Heart left ventricle (tissue), 16 donors: Measurements from ENCODE around the gene RXFP2. TPM values are rescaled to one million over a fixed set of nuclear protein-coding genes. Genes with fewer than 3 reads are reported as not detected.

ENCODE experiments used
- ATAC-seq, 4 donors: fragments of 200-7000 bp; cut with Tn5 transposase; one replicate each; pipeline ENCODE4 v1.9.1; 2020 to 2022; ENCODE audit warnings: moderate library complexity in 4 of 4, mild to moderate bottlenecking in 3 of 4, moderate number of reproducible peaks in 1 of 4
- DNase-seq, 5 donors: peaks; one replicate each; pipeline ENCODE4 v3.0.0-alpha.2; 2020
- H3K27ac ChIP-seq, 12 donors: fragments of 200-600 bp; sonication (generic) in 4 of 12; one replicate each; pipeline versions ENCODE4 v1.5.0 to v1.8.0; 2016 to 2022; ENCODE audit warnings: mild to moderate bottlenecking in 2 of 12
- H3K27me3 ChIP-seq, 9 donors: fragments of 200-600 bp; sonication (generic) in 2 of 9; one replicate each; pipeline versions ENCODE4 v1.5.1 to v1.8.0; 2016 to 2022; ENCODE audit warnings: mild to moderate bottlenecking in 3 of 9
- H3K36me3 ChIP-seq, 9 donors: fragments of 200-600 bp; sonication (generic) in 2 of 9; one replicate each; pipeline versions ENCODE4 v1.5.0 to v1.8.0; 2018 to 2022; ENCODE audit warnings: mild to moderate bottlenecking in 2 of 9
- H3K4me1 ChIP-seq, 12 donors: fragments of 200-600 bp; sonication (generic) in 4 of 12; one replicate each; pipeline versions ENCODE4 v1.5.0 to v1.8.0; 2016 to 2022; ENCODE audit warnings: mild to moderate bottlenecking in 3 of 12
- H3K4me3 ChIP-seq, 12 donors: fragments of 200-600 bp; sonication (generic) in 4 of 12; one replicate each; pipeline versions ENCODE4 v1.5.0 to v1.8.0; 2017 to 2022; ENCODE audit warnings: mild to moderate bottlenecking in 9 of 12, moderate library complexity in 4 of 12
- H3K9me3 ChIP-seq, 12 donors: fragments of 200-600 bp; sonication (generic) in 4 of 12; one replicate each; pipeline versions ENCODE4 v1.5.0 to v1.8.0; 2016 to 2022; ENCODE audit warnings: mild to moderate bottlenecking in 1 of 12
- POLR2A ChIP-seq, 2 donors: fragments of 450-650 bp; IDR thresholded peaks; one replicate each; pipeline ENCODE4 v1.6.1; 2017; ENCODE audit warnings: antibody characterized with exemption in 2 of 2, mild to moderate bottlenecking in 2 of 2, moderate library complexity in 2 of 2
- WGBS, 4 donors: extraction: QIAGEN DNeasy Blood & Tissue Kit in 2 of 4; methylation state at CpG; one replicate each; pipeline versions ENCODE4 v1.1.5 to v1.1.7; 2013 to 2018; 5-methylcytosine and 5-hydroxymethylcytosine counted together
- intact Hi-C, 10 donors: fragments of 100-400 bp; cut with DNase I; formaldehyde crosslinking; loops; one replicate each; pipeline versions ENCODE4 v1.11.1 to v1.14.2; 2022
- polyA plus RNA-seq, 2 donors: library from polyadenylated mRNA; stranded (reverse); fragments of 200-250 nt; gene quantifications; one replicate each; pipeline ENCODE4 v1.2.3, GENCODE V29; 2013
- total RNA-seq, 9 donors: library from RNA; depleted of rRNA in 2 of 9; stranded (reverse); fragments of >200 nt in 2 of 9; fragmentation: NEBNext Ultra II Directional in 3 of 9; extraction: Animal tissue kit (Norgen Biotek cat#: 25700) in 3 of 9; gene quantifications; one replicate each; pipeline versions ENCODE4 v1.1.0 to v1.2.4, GENCODE V29; 2016 to 2023
- TF ChIP-seq, protein P1 (sequence below), 12 donors: fragments of 200-600 bp; sonication (generic) in 4 of 12; IDR thresholded peaks; one replicate each; pipeline versions ENCODE4 v1.5.0 to v1.8.0; 2018 to 2022; ENCODE audit warnings: antibody characterized with exemption in 12 of 12, mild to moderate bottlenecking in 5 of 12
- donor health status: ischemic (EF 13 %, LVEDD 7.1; RV severe dilation, severe dysfunction).
- donor health status: healthy with polysubstance abuse.
- donor health status: DM: no; HTN: yes; CAD: no.
- donor health status: DM: no; HTN: no; CAD: no.
- donor health status: ischemic (EF 25% LVEDD 6.9; RV normal size, moderate dysfunction).
- donor health status: ischemic (EF 25% LVEDD 5.7; RV mildly dilated, moderate dysfunction).
- donor health status: healthy.
- donor health status: DM: yes; HTN: yes; CAD: no.
- donor health status: ischemic (EF 35%, LVEDD 5.7; RV mildly dilated, moderate dysfunction).
- donor health status: nonischemic (EF 11% LVEDD 7.7; RV severe dilation, severe dysfunction).
- donor health status: DM: yes; HTN: yes; CAD: no.
- donor health status: PGD.
- donor health status: ischemic (EF 29% LVEDD 5.4; RV normal size, mild dysfunction).
- donor health status: nonischemic (EF 23%, LVEDD 6.1; RV moderate dilation, normal function).

RXFP2 gene
- total and polyA plus RNA-seq, 11 donors, result not detected

DNA sequence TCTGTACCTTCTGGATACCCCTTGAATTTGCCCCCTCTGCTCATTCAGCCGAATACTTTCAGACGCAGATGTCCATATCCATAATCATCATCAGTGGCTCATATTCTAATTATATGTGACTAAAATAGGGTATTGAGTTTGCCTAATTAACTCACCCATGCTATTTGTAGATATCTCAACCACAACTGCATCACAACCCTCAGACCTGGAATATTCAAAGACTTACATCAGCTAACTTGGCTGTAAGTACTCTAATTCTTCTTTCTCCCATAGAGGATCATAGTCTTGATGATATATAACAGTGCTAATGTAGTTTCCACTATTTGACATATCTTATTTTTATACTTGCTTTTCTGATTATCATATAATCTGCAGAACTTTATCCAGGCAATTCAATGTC is 35.8 kb downstream of the RXFP2 start:
- Histone ChIP-seq H3K9me3 (no peaks in the 10 kb centered on the region), H3K36me3 (no peaks in the 10 kb centered on the region), H3K4me1 (peaks cover 0 to 22% (median 1%) of the 10 kb centered on the region in 12 donors), H3K27me3 (no peaks in the 10 kb centered on the region), H3K4me3 (no peak overlapping the region), H3K27ac (peak overlapping the region in 3 of 12 donors; percentile 14 to 34 (median 16))
- no peak for TF ChIP-seq POLR2A (IDR thresholded peaks at IDR 0.05)
- TF ChIP-seq, protein P1, sequence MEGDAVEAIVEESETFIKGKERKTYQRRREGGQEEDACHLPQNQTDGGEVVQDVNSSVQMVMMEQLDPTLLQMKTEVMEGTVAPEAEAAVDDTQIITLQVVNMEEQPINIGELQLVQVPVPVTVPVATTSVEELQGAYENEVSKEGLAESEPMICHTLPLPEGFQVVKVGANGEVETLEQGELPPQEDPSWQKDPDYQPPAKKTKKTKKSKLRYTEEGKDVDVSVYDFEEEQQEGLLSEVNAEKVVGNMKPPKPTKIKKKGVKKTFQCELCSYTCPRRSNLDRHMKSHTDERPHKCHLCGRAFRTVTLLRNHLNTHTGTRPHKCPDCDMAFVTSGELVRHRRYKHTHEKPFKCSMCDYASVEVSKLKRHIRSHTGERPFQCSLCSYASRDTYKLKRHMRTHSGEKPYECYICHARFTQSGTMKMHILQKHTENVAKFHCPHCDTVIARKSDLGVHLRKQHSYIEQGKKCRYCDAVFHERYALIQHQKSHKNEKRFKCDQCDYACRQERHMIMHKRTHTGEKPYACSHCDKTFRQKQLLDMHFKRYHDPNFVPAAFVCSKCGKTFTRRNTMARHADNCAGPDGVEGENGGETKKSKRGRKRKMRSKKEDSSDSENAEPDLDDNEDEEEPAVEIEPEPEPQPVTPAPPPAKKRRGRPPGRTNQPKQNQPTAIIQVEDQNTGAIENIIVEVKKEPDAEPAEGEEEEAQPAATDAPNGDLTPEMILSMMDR (IDR thresholded peaks at IDR 0.05), result no peak
- intact Hi-C loops, result no loop called here
- peak in 1 of 4 donors; percentile 65 for ATAC-seq
- DNase-seq, result no peak
- 95 to 100% (median 96%) methylated on average over 2 of the region's 2 CpGs for WGBS, 4 donors

DNA sequence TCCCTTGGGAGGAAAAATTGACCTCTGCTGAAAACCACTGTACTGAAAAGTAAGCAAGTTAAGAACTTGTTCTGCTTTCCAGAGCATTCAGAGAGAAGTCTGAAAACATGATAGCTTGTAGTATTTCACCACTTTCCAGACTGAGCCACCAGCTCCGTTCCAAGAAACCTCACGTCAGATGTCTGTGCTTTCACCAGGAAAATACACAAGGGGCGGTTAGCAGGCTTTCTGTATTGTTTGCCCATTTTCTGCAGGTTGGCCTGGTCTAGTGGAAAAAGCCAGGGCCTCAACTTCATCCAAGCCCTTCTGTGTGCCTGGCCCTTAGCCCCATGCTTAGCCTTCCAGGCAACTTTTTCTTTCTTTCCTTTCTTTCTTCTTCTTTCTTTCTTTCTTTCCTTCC is 36.4 kb downstream of the RXFP2 start:
- 61 to 76% (median 69%) methylated on average over 3 of the region's 3 CpGs for WGBS, 4 donors
- no peaks in the 10 kb centered on the region for H3K9me3 ChIP-seq
- peak in 4 of 5 donors; percentile 41 to 65 (median 58) for DNase-seq
- peaks cover 0 to 22% (median 1%) of the 10 kb centered on the region in 12 donors for H3K4me1 ChIP-seq
- H3K36me3 ChIP-seq, result no peaks in the 10 kb centered on the region
- TF ChIP-seq, protein P1 (IDR thresholded peaks at IDR 0.05), result no peak
- no peak for TF ChIP-seq POLR2A (IDR thresholded peaks at IDR 0.05)
- peak; percentile 36 to 95 (median 91) for ATAC-seq
- peak overlapping the region in 3 of 12 donors; percentile 14 to 34 (median 16) for H3K27ac ChIP-seq
- H3K27me3 ChIP-seq, result no peaks in the 10 kb centered on the region
- H3K4me3 ChIP-seq, result no peak overlapping the region
- intact Hi-C loops, result no loop called here

DNA sequence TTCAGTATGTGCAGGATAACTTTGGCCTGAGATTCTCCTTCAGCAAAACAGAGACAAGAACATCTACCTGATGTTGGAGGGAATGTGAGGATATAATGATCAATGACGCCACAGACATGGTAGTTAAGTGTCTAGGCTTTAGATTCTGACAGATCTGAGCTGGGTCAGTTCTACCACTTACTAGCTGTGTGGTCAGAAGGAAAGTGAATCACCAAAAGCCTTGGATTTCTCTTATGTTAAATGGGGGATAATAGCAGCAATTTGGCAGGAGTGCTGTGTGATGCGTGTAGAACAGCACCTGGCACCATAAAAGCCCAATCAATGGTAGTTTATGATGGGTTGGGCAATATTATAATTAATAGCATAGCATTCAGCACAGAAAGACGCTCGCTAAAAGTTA is 41.7 kb downstream of the RXFP2 start:
- H3K27ac ChIP-seq, result no peak overlapping the region
- peaks cover 0 to 6% (median 0%) of the 10 kb centered on the region in 12 donors for H3K4me1 ChIP-seq
- intact Hi-C loops, result no loop called here
- DNase-seq, result no peak
- H3K36me3 ChIP-seq, result no peaks in the 10 kb centered on the region
- H3K4me3 ChIP-seq, result no peak overlapping the region
- H3K9me3 ChIP-seq, result no peaks in the 10 kb centered on the region
- peaks cover 0 to 6% (median 0%) of the 10 kb centered on the region in 9 donors for H3K27me3 ChIP-seq
- 63 to 69% (median 67%) methylated on average over 4 of the region's 4 CpGs for WGBS, 4 donors
- no peak for ATAC-seq
- TF ChIP-seq POLR2A (IDR thresholded peaks at IDR 0.05), result no peak
- TF ChIP-seq, protein P1 (IDR thresholded peaks at IDR 0.05), result no peak

DNA sequence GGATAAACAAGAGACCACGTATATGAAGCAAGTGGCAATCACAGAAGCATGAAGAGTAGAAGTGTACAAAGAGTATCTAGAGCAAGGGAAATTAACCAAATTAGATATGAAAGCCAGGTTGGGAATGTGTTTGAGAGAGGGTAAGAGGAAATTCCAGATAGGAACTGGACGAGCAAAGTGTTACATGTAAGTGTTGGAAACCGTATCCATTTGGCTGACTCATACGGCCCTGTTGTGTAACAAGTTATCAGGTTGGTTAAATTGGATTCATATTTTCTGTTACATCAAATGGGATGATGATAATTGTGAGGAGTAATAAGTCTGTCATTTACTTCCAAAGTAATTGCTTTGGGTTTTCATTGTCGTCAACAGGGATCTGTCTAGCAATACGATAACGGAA is 46.7 kb downstream of the RXFP2 start:
- DNase-seq (no peak), ATAC-seq (peak; percentile 58 to 85 (median 74))
- Histone ChIP-seq H3K27me3 (peaks cover 0 to 6% (median 0%) of the 10 kb centered on the region in 9 donors), H3K4me1 (peaks cover 0 to 7% (median 0%) of the 10 kb centered on the region in 12 donors), H3K9me3 (no peaks in the 10 kb centered on the region), H3K36me3 (no peaks in the 10 kb centered on the region), H3K4me3 (no peak overlapping the region), H3K27ac (no peak overlapping the region)
- intact Hi-C loops, result no loop called here
- TF ChIP-seq, protein P1 (IDR thresholded peaks at IDR 0.05), result no peak
- TF ChIP-seq POLR2A (IDR thresholded peaks at IDR 0.05), result no peak
- WGBS, 4 donors, result 54 to 60% (median 58%) methylated on average over 7 of the region's 7 CpGs
